ENCODE measurements around the gene IL1RAPL1. TPM values are rescaled to one million over a fixed set of nuclear protein-coding genes. Genes with fewer than 3 reads are reported as not detected.
A peak's percentile ranks its signal among the peaks of the same experiment; 100 is the strongest.

Gene IL1RAPL1
- total and polyA plus RNA-seq, 2 donors (not counting 1 experiment from before 2014, with no cell fraction given), result 0.25 to 2.8 TPM

- H2AFZ ChIP-seq (ENCODE audit: low read length), result no peak overlapping the region
- H4K20me1 ChIP-seq (ENCODE audit: control insufficient read depth, extremely low read depth, insufficient read depth, low read length), result no peaks in the 10 kb centered on the region
- DNase-seq (ENCODE audit: low read depth in 2 of 2), result no peak
- H3K27me3 ChIP-seq (ENCODE audit: control insufficient read depth, insufficient read depth, low read length), result no peaks in the 10 kb centered on the region
- H3K9ac ChIP-seq (ENCODE audit: insufficient read depth, low read length), result no peak overlapping the region
- no peak overlapping the region for H3K27ac ChIP-seq (ENCODE audit: insufficient read depth, low read length)
- H3K9me3 ChIP-seq (ENCODE audit: control insufficient read depth, insufficient read depth, low read depth, low read length), result no peaks in the 10 kb centered on the region
- H3K4me3 ChIP-seq (replicated peaks in 1 of 4; ENCODE audit: control extremely low read depth in 1 of 4, insufficient read depth in 1 of 4, low read depth in 3 of 4, low read length in 4 of 4), result no peak overlapping the region
- H3K79me2 ChIP-seq (ENCODE audit: control insufficient read depth, insufficient read depth, low read length), result no peaks in the 10 kb centered on the region
- H3K36me3 ChIP-seq (ENCODE audit: control insufficient read depth, insufficient read depth, low read length), result no peaks in the 10 kb centered on the region
- TF ChIP-seq EZH2 (IDR thresholded peaks at IDR 0.05; ENCODE audit: low read length, missing control alignments) (no peak), CTCF (conservative IDR thresholded peaks at IDR 0.05 in 1 of 2, IDR thresholded peaks at IDR 0.05 in 1 of 2; ENCODE audit: low read depth in 1 of 2, low read length in 2 of 2) (no peak)
- H3K4me1 ChIP-seq (ENCODE audit: control insufficient read depth, extremely low read depth, insufficient read depth, low read length), result no peaks in the 10 kb centered on the region
- no peak overlapping the region for H3K4me2 ChIP-seq (ENCODE audit: extremely low read depth, insufficient read depth, low read length)
Measured at GRCh38 chrX:28960063-28960462, 372.8 kb downstream of the IL1RAPL1 start.

- Histone ChIP-seq H3K79me2 (ENCODE audit: control insufficient read depth, insufficient read depth, low read length) (no peaks in the 10 kb centered on the region), H3K27me3 (ENCODE audit: control insufficient read depth, insufficient read depth, low read length) (no peaks in the 10 kb centered on the region), H3K9ac (ENCODE audit: insufficient read depth, low read length) (no peak overlapping the region), H3K9me3 (ENCODE audit: control insufficient read depth, insufficient read depth, low read depth, low read length) (no peaks in the 10 kb centered on the region), H3K36me3 (ENCODE audit: control insufficient read depth, insufficient read depth, low read length) (no peaks in the 10 kb centered on the region), H3K4me2 (ENCODE audit: extremely low read depth, insufficient read depth, low read length) (peak overlapping the region; percentile 1), H3K4me3 (replicated peaks in 1 of 4; ENCODE audit: control extremely low read depth in 1 of 4, insufficient read depth in 1 of 4, low read depth in 3 of 4, low read length in 4 of 4) (peak overlapping the region in 1 of 4 experiments; percentile 39), H3K4me1 (ENCODE audit: control insufficient read depth, extremely low read depth, insufficient read depth, low read length) (no peaks in the 10 kb centered on the region), H2AFZ (ENCODE audit: low read length) (no peak overlapping the region), H3K27ac (ENCODE audit: insufficient read depth, low read length) (no peak overlapping the region), H4K20me1 (ENCODE audit: control insufficient read depth, extremely low read depth, insufficient read depth, low read length) (no peaks in the 10 kb centered on the region)
- DNase-seq (ENCODE audit: low read depth in 2 of 2), result peak; percentile 38 to 47
- TF ChIP-seq CTCF (conservative IDR thresholded peaks at IDR 0.05 in 1 of 2, IDR thresholded peaks at IDR 0.05 in 1 of 2; ENCODE audit: low read depth in 1 of 2, low read length in 2 of 2) (no peak), EZH2 (IDR thresholded peaks at IDR 0.05; ENCODE audit: low read length, missing control alignments) (no peak)
Measured at GRCh38 chrX:28966331-28966730, 379.1 kb downstream of the IL1RAPL1 start.

- H2AFZ ChIP-seq (ENCODE audit: low read length), result no peak overlapping the region
- H3K4me2 ChIP-seq (ENCODE audit: extremely low read depth, insufficient read depth, low read length), result no peak overlapping the region
- no peak overlapping the region for H3K27ac ChIP-seq (ENCODE audit: insufficient read depth, low read length)
- no peak overlapping the region for H3K9ac ChIP-seq (ENCODE audit: insufficient read depth, low read length)
- no peaks in the 10 kb centered on the region for H3K9me3 ChIP-seq (ENCODE audit: control insufficient read depth, insufficient read depth, low read depth, low read length)
- H4K20me1 ChIP-seq (ENCODE audit: control insufficient read depth, extremely low read depth, insufficient read depth, low read length), result no peaks in the 10 kb centered on the region
- H3K79me2 ChIP-seq (ENCODE audit: control insufficient read depth, insufficient read depth, low read length), result no peaks in the 10 kb centered on the region
- DNase-seq (ENCODE audit: low read depth in 2 of 2), result peak in 1 of 2 donors; percentile 26
- H3K4me1 ChIP-seq (ENCODE audit: control insufficient read depth, extremely low read depth, insufficient read depth, low read length), result no peaks in the 10 kb centered on the region
- TF ChIP-seq CTCF (conservative IDR thresholded peaks at IDR 0.05 in 1 of 2, IDR thresholded peaks at IDR 0.05 in 1 of 2; ENCODE audit: low read depth in 1 of 2, low read length in 2 of 2) (no peak), EZH2 (IDR thresholded peaks at IDR 0.05; ENCODE audit: low read length, missing control alignments) (no peak)
- no peak overlapping the region for H3K4me3 ChIP-seq (replicated peaks in 1 of 4; ENCODE audit: control extremely low read depth in 1 of 4, insufficient read depth in 1 of 4, low read depth in 3 of 4, low read length in 4 of 4)
- no peaks in the 10 kb centered on the region for H3K36me3 ChIP-seq (ENCODE audit: control insufficient read depth, insufficient read depth, low read length)
- no peaks in the 10 kb centered on the region for H3K27me3 ChIP-seq (ENCODE audit: control insufficient read depth, insufficient read depth, low read length)
Measured at GRCh38 chrX:28969126-28969525, 381.9 kb downstream of the IL1RAPL1 start.

Measured in fibroblast of lung (primary cell).